H1 (cell line): ENCODE results near the gene CELA1. TPM values are rescaled to one million over a fixed set of nuclear protein-coding genes. Genes with fewer than 3 reads are reported as not detected.

Experiments
- CTCF ChIA-PET: fragments of 300-600 bp; sonication (Branson Sonifier 250); formaldehyde crosslinking; loops from one replicate; lab custom pipeline; 2021; ENCODE audit not compliant: partially characterized antibody; lab: Charles Lee
- POLR2A ChIA-PET: fragments of 300-600 bp; sonication (Branson Sonifier 250); formaldehyde crosslinking; loops from one replicate; lab custom pipeline; 2021; ENCODE audit warnings: inconsistent platforms; ENCODE audit not compliant: partially characterized antibody; lab: Charles Lee
- DNase-seq, 2 experiments: peaks; one replicate each; pipeline versions ENCODE4 v3.0.0 to v3.0.0-alpha.2; 2010 to 2022; ENCODE audit warnings: low spot score in 2 of 2, low read depth in 1 of 2, mixed read lengths in 1 of 2
- FAIRE-seq: peaks from 2 replicates; lab custom pipeline; 2011; peaks lifted over from hg19 to GRCh38; lab: Jason Lieb, UNC
- H2AFZ ChIP-seq: 2 replicates; pipeline ENCODE4 v1.8.1; 2012; ENCODE audit warnings: low read length, inconsistent platforms
- H2AK5ac ChIP-seq: 2 replicates; pipeline ENCODE4 v1.6.1; 2013; ENCODE audit warnings: low read depth, low read length
- H2BK120ac ChIP-seq: replicated peaks from 2 replicates; pipeline ENCODE3; 2013; ENCODE audit warnings: low read depth, low read length, inconsistent platforms
- H2BK12ac ChIP-seq: 2 replicates; pipeline ENCODE4 v1.6.1; 2013; ENCODE audit warnings: low read depth, low read length
- H2BK15ac ChIP-seq: 2 replicates; pipeline ENCODE4 v1.6.1; 2013; ENCODE audit warnings: low read length
- H2BK20ac ChIP-seq: 2 replicates; pipeline ENCODE4 v1.6.1; 2013; ENCODE audit warnings: low read length
- H2BK5ac ChIP-seq: 2 replicates; pipeline ENCODE4 v1.6.1; 2013; ENCODE audit warnings: low read depth, low read length
- H3K14ac ChIP-seq: 2 replicates; pipeline ENCODE4 v1.6.1; 2013; ENCODE audit warnings: inconsistent platforms; ENCODE audit not compliant: insufficient read length
- H3K18ac ChIP-seq: 2 replicates; pipeline ENCODE4 v1.6.1; 2013; ENCODE audit warnings: low read length; ENCODE audit errors: extremely low read depth
- H3K23ac ChIP-seq: 2 replicates; pipeline ENCODE4 v1.6.1; 2013; ENCODE audit warnings: inconsistent platforms; ENCODE audit not compliant: insufficient read length
- H3K23me2 ChIP-seq: 2 replicates; pipeline ENCODE4 v1.6.1; 2013; ENCODE audit warnings: low read depth, low read length
- H3K27ac ChIP-seq: 2 replicates; pipeline ENCODE4 v1.6.1; 2011; ENCODE audit warnings: low read depth, low read length, inconsistent platforms
- H3K27me3 ChIP-seq, 4 experiments: replicated peaks in 1 of 4; 1 replicate in 1 of 4; 2 replicates in 3 of 4; pipeline versions ENCODE4 v1.6.1 to v1.8.1; 2011 to 2013; ENCODE audit warnings: low read length in 3 of 4, mild to moderate bottlenecking in 3 of 4, inconsistent platforms in 2 of 4, mixed read lengths in 2 of 4, moderate library complexity in 1 of 4; ENCODE audit not compliant: control insufficient read depth in 3 of 4, insufficient read depth in 3 of 4; ENCODE audit errors: extremely low read depth in 1 of 4
- H3K36me3 ChIP-seq, 4 experiments: 2 replicates each; pipeline versions ENCODE4 v1.6.1 to v1.8.1; 2011 to 2013; ENCODE audit warnings: mild to moderate bottlenecking in 4 of 4, low read length in 3 of 4, moderate library complexity in 2 of 4, control low read depth in 1 of 4, inconsistent platforms in 1 of 4; ENCODE audit not compliant: insufficient read depth in 4 of 4, control insufficient read depth in 2 of 4
- H3K4ac ChIP-seq: replicated peaks from 2 replicates; pipeline ENCODE3; 2013; ENCODE audit warnings: low read length, low read depth, mixed read lengths, inconsistent platforms; ENCODE audit not compliant: insufficient read length
- H3K4me1 ChIP-seq, 4 experiments: replicated peaks in 1 of 4; 1 replicate in 1 of 4; 2 replicates in 3 of 4; pipeline versions ENCODE4 v1.6.1 to v1.8.1; 2011 to 2013; ENCODE audit warnings: low read length in 3 of 4, inconsistent platforms in 2 of 4, mixed read lengths in 1 of 4; ENCODE audit not compliant: insufficient read depth in 4 of 4, control insufficient read depth in 3 of 4
- H3K4me2 ChIP-seq, 2 experiments: 2 replicates each; pipeline versions ENCODE4 v1.6.1 to v1.8.1; 2011 to 2013; ENCODE audit warnings: low read depth in 2 of 2, low read length in 2 of 2, control low read depth in 1 of 2, inconsistent platforms in 1 of 2, mild to moderate bottlenecking in 1 of 2; ENCODE audit not compliant: insufficient read depth in 1 of 2
- H3K4me3 ChIP-seq, 4 experiments: fragments of 200-600, 300-600 bp in 1 of 4; sonication (generic), shearing (Covaris generic), sonication (Bioruptor Twin) in 1 of 4; 2 replicates each; pipeline versions ENCODE4 v1.5.1 to v1.8.1; 2011 to 2016; ENCODE audit warnings: low read length in 4 of 4, low read depth in 3 of 4, control low read depth in 2 of 4, inconsistent platforms in 2 of 4, mild to moderate bottlenecking in 2 of 4, mixed read lengths in 1 of 4, moderate library complexity in 1 of 4; ENCODE audit not compliant: insufficient read depth in 2 of 4; ENCODE audit errors: extremely low read depth in 1 of 4
- H3K56ac ChIP-seq: replicated peaks from 2 replicates; pipeline ENCODE3; 2013; ENCODE audit warnings: low read depth, mild to moderate bottlenecking, mixed read lengths, low read length, inconsistent platforms; ENCODE audit not compliant: insufficient read length
- H3K79me1 ChIP-seq: 2 replicates; pipeline ENCODE4 v1.6.1; 2013; ENCODE audit warnings: low read depth, low read length, control low read depth
- H3K79me2 ChIP-seq, 2 experiments: 2 replicates each; pipeline versions ENCODE4 v1.6.1 to v1.8.1; 2012 to 2013; ENCODE audit warnings: low read length in 2 of 2, mild to moderate bottlenecking in 2 of 2, inconsistent platforms in 1 of 2; ENCODE audit not compliant: insufficient read depth in 2 of 2, control insufficient read depth in 1 of 2
- H3K9ac ChIP-seq, 4 experiments: replicated peaks in 1 of 4; 1 replicate in 1 of 4; 2 replicates in 3 of 4; pipeline versions ENCODE4 v1.6.1 to v1.8.1; 2011 to 2013; ENCODE audit warnings: low read depth in 3 of 4, low read length in 3 of 4, control low read depth in 2 of 4, mild to moderate bottlenecking in 2 of 4, moderate library complexity in 2 of 4, inconsistent platforms in 1 of 4; ENCODE audit errors: extremely low read depth in 1 of 4
- H3K9me3 ChIP-seq, 2 experiments: 2 replicates each; pipeline versions ENCODE4 v1.6.1 to v1.8.1; 2012 to 2013; ENCODE audit warnings: mild to moderate bottlenecking in 2 of 2, moderate library complexity in 2 of 2, control low read depth in 1 of 2, inconsistent platforms in 1 of 2, low read depth in 1 of 2, low read length in 1 of 2, mixed read lengths in 1 of 2; ENCODE audit not compliant: insufficient read depth in 2 of 2
- H4K20me1 ChIP-seq, 2 experiments: replicated peaks in 1 of 2; 2 replicates each; pipeline versions ENCODE3 to v1.8.1; 2011 to 2013; ENCODE audit warnings: inconsistent platforms in 2 of 2, low read length in 2 of 2, mild to moderate bottlenecking in 1 of 2; ENCODE audit not compliant: insufficient read depth in 2 of 2, control insufficient read depth in 1 of 2
- H4K5ac ChIP-seq: 2 replicates; pipeline ENCODE4 v1.6.1; 2013; ENCODE audit warnings: low read length, low read depth, mixed read lengths, inconsistent platforms; ENCODE audit not compliant: insufficient read length
- H4K8ac ChIP-seq: 2 replicates; pipeline ENCODE4 v1.8.0; 2013; ENCODE audit warnings: mild to moderate bottlenecking, moderate library complexity, low read length, inconsistent platforms; ENCODE audit not compliant: insufficient read depth; ENCODE audit errors: extremely low read depth
- H4K91ac ChIP-seq: replicated peaks from 2 replicates; pipeline ENCODE3; 2013; ENCODE audit warnings: low read length, mixed read lengths, inconsistent platforms; ENCODE audit not compliant: insufficient read length
- BCL11A ChIP-seq, 2 experiments: IDR thresholded peaks; one replicate each; pipeline ENCODE4 v1.6.1; 2011; ENCODE audit warnings: low read depth in 2 of 2, low read length in 2 of 2, mild to moderate bottlenecking in 2 of 2
- CEBPB ChIP-seq: IDR thresholded peaks from 2 replicates; pipeline ENCODE4 v1.6.1; 2012; ENCODE audit warnings: low read depth, low read length
- CTBP2 ChIP-seq: IDR thresholded peaks from 2 replicates; pipeline ENCODE4 v1.7.0; 2011; ENCODE audit warnings: borderline replicate concordance, mild to moderate bottlenecking, moderate library complexity, mixed read lengths, low read length; ENCODE audit not compliant: insufficient read depth, insufficient read length
- HDAC6 ChIP-seq: IDR thresholded peaks from one replicate; pipeline ENCODE4 v1.7.1; 2012; ENCODE audit warnings: low read depth, mild to moderate bottlenecking, inconsistent platforms, low read length, moderate library complexity
- POLR2AphosphoS5 ChIP-seq: IDR thresholded peaks from 2 replicates; pipeline ENCODE4 v1.6.1; 2011; ENCODE audit warnings: low read depth, low read length
- RBBP5 ChIP-seq: IDR thresholded peaks from 2 replicates; pipeline ENCODE4 v1.7.1; 2012; ENCODE audit warnings: low read depth, mild to moderate bottlenecking, inconsistent platforms, low read length, moderate library complexity, borderline replicate concordance
- TBP ChIP-seq: IDR thresholded peaks from 2 replicates; pipeline ENCODE4 v1.6.1; 2011; ENCODE audit warnings: low read depth, low read length, improper control_type of control experiment
- TEAD4 ChIP-seq: IDR thresholded peaks from 2 replicates; pipeline ENCODE4 v1.6.1; 2012; ENCODE audit warnings: low read depth, low read length, inconsistent platforms, mixed read lengths
- YY1 ChIP-seq: IDR thresholded peaks from 2 replicates; pipeline ENCODE4 v1.6.1; 2011; ENCODE audit warnings: low read depth, mild to moderate bottlenecking, low read length
- WGBS, 2 experiments: shearing (Covaris generic) in 1 of 2; methylation state at CpG; one replicate each; pipeline versions ENCODE4 v1.1.6 to v1.1.7; 2013 to 2015; ENCODE audit warnings: low lambda C conversion rate in 2 of 2, mixed read lengths in 2 of 2, inconsistent platforms in 1 of 2, low coverage in 1 of 2, missing lambda C conversion rate in 1 of 2; ENCODE audit not compliant: insufficient replicate concordance in 2 of 2, insufficient coverage in 1 of 2, insufficient read length in 1 of 2; ENCODE audit errors: extremely low coverage in 1 of 2, missing lambda C conversion rate in 1 of 2; 5-methylcytosine and 5-hydroxymethylcytosine counted together
- polyA plus RNA-seq, 7 experiments: library from polyadenylated mRNA; depleted of rRNA in 3 of 7; stranded (reverse) in 5 of 7; unstranded in 2 of 7; fragments of >200 nt in 5 of 7; fragments of 200-250 nt in 2 of 7; gene quantifications; 1 replicate in 5 of 7; 2 replicates in 1 of 7; 4 replicates in 1 of 7; pipeline versions ENCODE4 v1.2.1 to v1.2.3, GENCODE V29; 2011 to 2013; ENCODE audit warnings: missing spikeins in 2 of 7, mixed read lengths in 2 of 7
- total RNA-seq: library from RNA; stranded (reverse); fragmentation: NEBNext Ultra II Directional; extraction: Animal tissue kit (Norgen Biotek cat#: 25700); gene quantifications from 2 replicates; pipeline ENCODE4 v1.2.1, GENCODE V29; 2021

Gene CELA1
- total and polyA plus RNA-seq, 2 of the 8 experiments (the other 6 are each of a cell fraction or from before 2014, with no cell fraction given) = 0.09 TPM; not detected in 1

DNA sequence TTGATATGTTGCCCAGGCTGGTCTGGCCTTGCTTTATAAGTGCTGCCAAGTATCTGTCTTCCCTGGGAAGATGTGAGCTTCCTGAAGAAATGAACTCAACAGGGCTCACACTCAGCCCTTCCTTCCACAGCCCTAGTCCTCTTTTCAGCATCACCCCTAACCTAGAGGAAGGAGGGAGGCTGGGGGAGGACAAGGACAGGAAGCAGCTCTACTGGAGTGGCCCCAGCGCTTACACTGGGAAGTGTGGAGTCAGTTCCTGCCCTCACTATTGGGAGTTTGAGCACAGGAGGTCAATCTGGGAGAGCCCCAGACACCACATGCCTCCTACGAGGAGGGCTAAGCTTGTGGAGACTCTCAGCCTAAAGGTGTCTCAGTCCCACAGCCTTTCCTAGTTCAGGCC, 27.9 kb upstream of the CELA1 start:
- Histone ChIP-seq H3K56ac (no peak overlapping the region), H3K9ac (no peak overlapping the region), H3K18ac (no peak overlapping the region; the same call in 1 of the 2 replicates), H4K5ac (no peak overlapping the region), H3K4me1 (peaks cover 0 to 6% (median 3%) of the 10 kb centered on the region in 4 experiments; a peak in 2 of 7 replicates), H3K36me3 (peaks cover under 1 to 11% (median 6%) of the 10 kb centered on the region in 4 experiments; a peak in 5 of 8 replicates), H2AK5ac (no peak overlapping the region), H2BK12ac (no peak overlapping the region), H2BK120ac (no peak overlapping the region), H2AFZ (no peak overlapping the region), H2BK15ac (no peak overlapping the region), H3K4me3 (no peak overlapping the region), H3K27ac (no peak overlapping the region), H4K8ac (no peak overlapping the region), H3K14ac (no peak overlapping the region), H4K91ac (no peak overlapping the region), H3K79me1 (no peaks in the 10 kb centered on the region), H2BK20ac (no peak overlapping the region), H3K27me3 (no peaks in the 10 kb centered on the region), H3K4me2 (no peak overlapping the region), H4K20me1 (no peaks in the 10 kb centered on the region), H3K9me3 (no peaks in the 10 kb centered on the region), H3K23ac (no peak overlapping the region), H3K4ac (no peak overlapping the region), H2BK5ac (no peak overlapping the region), H3K79me2 (no peaks in the 10 kb centered on the region), H3K23me2 (no peaks in the 10 kb centered on the region; the same call in 1 of the 2 replicates)
- ChIA-PET POLR2A (interaction anchor here (1.3 kb wide), 1 partner anchor 10 kb away, joined by 4 read pairs; no protein-coding TSS in a partner anchor), CTCF (interaction anchor here (0.7 to 1.6 kb wide), 4 partner anchors 9 to 34 kb away, joined by 3 to 5 read pairs (median 4); no protein-coding TSS in a partner anchor)
- no peak for DNase-seq
- FAIRE-seq = no peak
- WGBS, 2 experiments = 97% methylated on average over 2 of the region's 2 CpGs; no CpG with 5 or more reads in 1 of the 2 experiments
- TF ChIP-seq YY1 (no peak), CEBPB (no peak), POLR2AphosphoS5 (no peak), BCL11A (IDR thresholded peaks at IDR 0.05; ENCODE audit: low read depth in 2 of 2, low read length in 2 of 2) (no peak), TBP (no peak), HDAC6 (no peak), TEAD4 (no peak), CTBP2 (no peak), RBBP5 (no peak)
